HG02571 (cell line): ENCODE results near the gene DSCAM.
"Not testable (repeated sequence)": the region's sequence is repeated elsewhere in the genome, so short reads cannot be mapped to it uniquely, and the experiment has no call there.

Source experiments
- ATAC-seq: cut with Tn5 transposase; IDR thresholded peaks from one replicate; pipeline ENCODE4 v1.9.1; 2021; ENCODE audit warnings: mild to moderate bottlenecking, moderate library complexity; ENCODE audit not compliant: unreplicated experiment

Gene DSCAM, protein sequence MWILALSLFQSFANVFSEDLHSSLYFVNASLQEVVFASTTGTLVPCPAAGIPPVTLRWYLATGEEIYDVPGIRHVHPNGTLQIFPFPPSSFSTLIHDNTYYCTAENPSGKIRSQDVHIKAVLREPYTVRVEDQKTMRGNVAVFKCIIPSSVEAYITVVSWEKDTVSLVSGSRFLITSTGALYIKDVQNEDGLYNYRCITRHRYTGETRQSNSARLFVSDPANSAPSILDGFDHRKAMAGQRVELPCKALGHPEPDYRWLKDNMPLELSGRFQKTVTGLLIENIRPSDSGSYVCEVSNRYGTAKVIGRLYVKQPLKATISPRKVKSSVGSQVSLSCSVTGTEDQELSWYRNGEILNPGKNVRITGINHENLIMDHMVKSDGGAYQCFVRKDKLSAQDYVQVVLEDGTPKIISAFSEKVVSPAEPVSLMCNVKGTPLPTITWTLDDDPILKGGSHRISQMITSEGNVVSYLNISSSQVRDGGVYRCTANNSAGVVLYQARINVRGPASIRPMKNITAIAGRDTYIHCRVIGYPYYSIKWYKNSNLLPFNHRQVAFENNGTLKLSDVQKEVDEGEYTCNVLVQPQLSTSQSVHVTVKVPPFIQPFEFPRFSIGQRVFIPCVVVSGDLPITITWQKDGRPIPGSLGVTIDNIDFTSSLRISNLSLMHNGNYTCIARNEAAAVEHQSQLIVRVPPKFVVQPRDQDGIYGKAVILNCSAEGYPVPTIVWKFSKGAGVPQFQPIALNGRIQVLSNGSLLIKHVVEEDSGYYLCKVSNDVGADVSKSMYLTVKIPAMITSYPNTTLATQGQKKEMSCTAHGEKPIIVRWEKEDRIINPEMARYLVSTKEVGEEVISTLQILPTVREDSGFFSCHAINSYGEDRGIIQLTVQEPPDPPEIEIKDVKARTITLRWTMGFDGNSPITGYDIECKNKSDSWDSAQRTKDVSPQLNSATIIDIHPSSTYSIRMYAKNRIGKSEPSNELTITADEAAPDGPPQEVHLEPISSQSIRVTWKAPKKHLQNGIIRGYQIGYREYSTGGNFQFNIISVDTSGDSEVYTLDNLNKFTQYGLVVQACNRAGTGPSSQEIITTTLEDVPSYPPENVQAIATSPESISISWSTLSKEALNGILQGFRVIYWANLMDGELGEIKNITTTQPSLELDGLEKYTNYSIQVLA (N-terminal part only)

DNA sequence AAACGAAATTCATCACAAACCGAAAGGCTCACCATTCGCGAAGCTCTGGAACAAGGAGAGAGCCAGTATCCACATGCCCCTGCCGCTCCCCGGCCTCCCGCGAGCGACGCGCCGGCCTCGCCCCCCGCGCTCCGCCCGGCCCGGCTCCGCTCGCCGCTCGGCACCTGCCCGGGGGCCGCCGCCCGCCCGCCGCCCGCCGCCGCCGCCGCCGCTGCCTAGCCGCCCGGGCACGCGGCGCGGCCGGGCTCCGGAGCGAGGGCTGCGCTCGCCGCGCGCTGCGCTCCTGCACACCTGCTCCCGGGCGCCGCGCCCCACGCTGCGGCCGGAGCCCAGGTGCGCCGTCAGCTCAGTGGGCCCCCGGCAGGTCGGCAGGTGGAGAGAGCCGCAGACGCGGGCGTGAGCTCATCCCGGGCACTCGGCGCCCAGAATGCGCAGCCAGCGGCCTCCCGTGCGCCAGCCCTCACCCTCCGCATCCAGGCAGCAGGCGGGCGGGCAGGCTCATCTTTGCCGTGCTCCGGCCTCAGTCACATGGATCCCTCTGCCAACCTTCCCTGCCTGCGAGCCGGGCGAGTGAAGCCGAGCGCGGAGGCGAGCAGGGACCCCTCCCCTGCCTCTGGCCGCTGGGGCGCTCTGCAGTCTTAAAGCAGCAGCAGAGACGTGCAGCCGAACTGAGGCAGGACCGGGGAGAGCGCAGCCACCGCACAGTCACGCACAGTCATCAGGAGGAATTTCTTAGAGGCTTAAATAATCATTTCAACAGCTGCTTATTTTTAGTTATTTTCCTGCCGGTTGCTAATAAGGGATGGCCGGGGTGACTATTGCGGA lies at the start of gene DSCAM:
Gene DSCAM, minus strand, starts transcription at position 572 of the 825 bp plus-strand sequence. Its CDS starts 497 bp downstream, at position 75.
- ATAC-seq = no peak

DNA sequence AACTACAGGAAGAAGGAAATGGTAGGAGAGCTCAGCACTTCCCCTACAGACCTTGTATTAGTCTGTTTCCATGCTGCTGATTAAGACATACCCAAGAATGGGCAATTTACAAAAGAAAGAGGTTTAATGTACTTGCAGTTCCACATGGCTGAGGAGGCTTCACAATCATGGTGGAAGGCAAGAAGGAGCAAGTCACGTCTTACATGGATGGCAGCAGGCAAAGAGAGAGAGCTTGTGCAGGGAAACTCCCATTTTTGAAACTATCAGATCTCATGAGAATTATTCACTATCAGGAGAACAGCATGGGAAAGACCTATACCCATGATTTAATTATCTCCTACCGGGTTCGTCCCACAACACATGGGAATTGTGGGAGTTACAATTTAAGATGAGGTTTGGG lies 48.7 kb upstream of the DSCAM start:
- not testable (repeated sequence) for ATAC-seq

DNA sequence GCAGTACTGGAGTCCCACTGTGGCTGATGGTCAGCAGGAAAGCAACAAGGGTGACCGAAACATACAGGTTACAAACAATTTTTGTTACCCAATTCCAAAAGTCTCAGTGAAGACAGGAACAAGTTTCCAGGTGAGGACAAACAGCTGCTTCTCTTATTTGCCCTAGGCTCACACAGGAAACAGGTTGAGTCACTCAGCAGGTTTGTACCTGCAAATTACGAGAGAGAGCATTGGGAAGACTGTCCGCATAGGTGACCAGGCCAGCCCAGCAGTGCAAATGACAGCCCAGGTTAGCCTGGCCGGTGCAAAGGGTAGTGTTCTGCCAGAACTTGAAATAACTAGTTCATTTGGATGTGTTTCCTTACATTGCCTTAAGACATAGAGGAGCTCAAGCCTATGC lies 40.0 kb upstream of the DSCAM start:
- no peak for ATAC-seq

DNA sequence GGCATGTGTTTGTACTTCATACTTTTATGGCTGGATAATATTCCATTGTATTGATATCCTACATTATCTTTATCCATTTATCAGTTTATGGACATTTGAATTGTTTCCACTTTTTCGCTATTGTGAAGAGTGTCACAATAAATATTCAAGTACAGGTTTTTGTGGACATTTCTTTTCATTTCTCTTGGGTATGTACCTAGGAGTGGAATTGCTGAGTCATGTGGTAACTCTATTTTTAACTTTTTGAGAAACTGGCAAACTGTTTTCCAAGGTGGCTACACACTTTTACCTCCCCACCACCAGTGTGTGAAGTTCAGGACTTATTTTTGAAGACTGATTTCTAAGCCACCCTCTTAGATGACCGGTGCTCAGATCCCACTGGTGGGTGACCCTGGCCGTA lies 39.0 kb upstream of the DSCAM start:
- no peak for ATAC-seq

DNA sequence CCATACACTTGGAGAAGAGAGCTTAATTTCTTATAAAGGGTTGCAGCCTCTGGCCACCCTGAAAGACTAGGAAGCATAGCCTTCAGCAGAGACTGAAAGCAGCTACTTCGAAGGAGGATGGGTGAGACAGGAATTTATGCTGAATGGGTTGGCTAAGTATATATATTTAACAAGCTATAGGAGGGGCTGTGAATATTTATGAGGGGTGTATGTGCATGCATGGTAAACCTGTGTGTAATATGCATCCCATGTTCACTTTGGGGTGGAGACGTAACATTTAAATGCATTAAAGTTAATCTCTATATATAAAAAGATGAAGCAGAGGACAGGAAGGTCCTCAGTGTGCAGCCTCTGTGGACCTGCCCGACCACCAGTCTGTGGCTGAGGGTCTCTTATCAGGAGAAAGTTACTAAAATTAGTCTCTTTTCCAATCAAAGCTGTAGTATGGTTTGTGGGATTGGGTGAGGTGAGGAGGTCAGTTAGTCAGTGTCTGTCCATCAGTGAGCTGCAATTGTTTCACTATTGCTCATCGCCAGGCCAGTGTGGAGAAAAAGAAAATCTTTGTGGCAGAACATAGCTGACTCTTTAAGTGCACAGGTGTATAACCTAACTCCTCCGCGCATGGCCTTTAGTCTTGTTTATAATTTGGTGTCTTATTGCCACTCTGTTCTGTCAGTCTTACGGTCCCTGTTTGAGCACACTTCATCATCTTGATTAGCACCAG lies 35.4 kb upstream of the DSCAM start:
- ATAC-seq = no peak

DNA sequence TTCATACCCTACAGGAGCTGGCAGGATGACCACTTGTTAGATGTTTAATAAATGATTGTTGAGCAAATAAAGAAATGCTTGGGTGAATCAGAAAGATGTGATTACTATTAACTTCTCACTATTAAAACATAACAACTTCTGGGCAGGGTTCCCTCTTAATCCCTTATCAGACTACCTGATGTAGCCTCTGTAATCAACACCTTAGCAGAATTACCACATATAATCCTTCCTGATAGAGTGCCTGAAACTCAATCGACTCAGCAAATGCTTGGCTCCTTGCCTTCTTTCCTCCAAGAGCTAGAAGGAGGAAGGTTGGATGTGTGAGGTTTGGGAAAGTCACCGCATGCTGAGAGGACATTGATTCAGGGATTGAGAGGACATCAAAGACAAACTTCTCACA lies 34.8 kb upstream of the DSCAM start:
- no peak for ATAC-seq

DNA sequence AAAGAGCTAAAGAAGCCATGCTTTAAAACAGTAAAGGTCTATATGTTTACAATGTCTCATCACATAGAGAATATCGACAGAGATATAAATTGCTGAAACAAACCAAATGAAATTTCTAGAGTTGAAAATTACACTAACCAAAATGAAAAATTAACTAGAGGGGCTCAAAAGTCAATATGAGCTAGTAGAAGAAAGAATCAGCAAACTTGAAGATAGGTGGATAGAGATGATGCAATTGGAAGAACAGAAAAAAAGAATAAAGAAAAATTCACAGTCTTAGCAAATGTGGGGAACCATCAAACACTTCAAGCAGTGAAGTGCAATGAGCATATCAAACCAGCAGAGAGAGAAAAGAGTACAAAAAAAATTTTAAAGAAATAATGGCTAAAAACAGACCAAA lies 24.1 kb upstream of the DSCAM start:
- ATAC-seq = no peak

DNA sequence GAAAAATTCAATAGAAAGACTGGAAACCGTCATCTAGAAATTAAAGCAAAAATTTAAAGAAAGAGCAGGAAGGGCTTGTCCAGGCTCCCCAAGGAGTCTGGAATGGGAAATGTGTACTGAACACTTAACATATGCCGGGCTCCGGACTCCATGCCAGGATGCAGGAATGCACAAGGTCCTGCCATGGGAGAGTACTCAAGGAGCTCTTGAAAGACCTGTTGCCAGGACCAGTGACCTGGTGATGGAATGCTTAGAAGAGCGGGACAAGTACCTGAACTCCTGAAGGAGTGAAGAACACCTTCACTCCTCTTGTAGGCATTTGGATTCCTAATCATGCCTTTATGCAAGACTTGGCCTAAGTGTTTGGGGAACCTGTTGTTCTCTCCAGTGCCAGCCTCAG lies 16.9 kb upstream of the DSCAM start:
- no peak for ATAC-seq

DNA sequence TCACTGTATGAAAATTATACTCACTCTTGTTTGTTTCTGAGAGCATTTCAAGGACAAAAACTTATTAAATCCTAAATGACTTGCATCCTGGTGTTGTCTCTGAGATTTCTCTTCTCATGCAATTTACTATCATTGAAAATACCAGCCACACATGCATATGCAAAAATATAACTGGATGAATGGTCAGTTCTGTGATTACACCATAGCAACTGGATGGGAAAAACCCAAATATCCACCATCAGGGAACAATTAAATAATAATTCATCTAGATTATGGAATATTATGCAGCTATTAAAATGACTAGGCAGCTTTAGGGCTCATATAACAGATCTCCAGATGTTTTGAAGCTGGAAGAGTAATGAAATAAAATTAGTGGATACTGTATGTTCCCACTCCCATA lies 11.6 kb upstream of the DSCAM start:
- no peak for ATAC-seq

DNA sequence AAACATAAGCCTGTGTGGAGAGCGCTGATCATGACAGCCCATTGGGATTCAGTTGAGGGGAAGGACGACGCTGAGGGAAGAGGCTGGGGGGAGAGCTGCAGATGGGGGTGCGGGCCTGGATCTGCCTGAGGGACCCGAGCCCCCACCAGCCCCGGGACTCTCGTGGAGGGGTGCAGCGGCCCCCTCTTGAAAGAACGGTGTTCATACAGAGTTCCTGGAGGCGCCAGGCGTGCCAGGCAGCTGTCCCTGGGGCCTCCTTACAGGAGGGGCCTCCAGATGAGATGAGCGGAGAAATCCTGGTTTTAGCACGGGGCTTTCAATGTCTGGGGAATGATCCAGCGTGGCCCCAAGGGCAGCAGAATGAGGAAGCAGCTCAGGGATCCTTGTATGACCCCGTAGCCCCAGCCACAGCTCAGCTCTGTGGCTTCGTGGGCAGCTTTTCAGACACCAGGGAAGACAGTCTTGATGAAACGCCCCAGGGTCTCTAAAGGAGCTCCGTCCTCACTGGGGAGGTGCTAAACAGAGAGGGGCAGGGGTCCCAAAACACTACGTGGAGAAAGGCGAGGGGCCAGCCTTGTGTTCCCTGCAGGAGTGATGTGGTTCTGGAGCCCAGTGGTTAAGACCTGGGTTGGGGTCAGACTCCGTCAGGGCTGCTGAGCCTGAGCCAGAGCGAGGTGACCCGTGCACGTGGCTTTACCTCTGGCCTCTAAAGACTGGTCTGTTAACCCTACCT lies 7.2 kb upstream of the DSCAM start:
- no peak for ATAC-seq

DNA sequence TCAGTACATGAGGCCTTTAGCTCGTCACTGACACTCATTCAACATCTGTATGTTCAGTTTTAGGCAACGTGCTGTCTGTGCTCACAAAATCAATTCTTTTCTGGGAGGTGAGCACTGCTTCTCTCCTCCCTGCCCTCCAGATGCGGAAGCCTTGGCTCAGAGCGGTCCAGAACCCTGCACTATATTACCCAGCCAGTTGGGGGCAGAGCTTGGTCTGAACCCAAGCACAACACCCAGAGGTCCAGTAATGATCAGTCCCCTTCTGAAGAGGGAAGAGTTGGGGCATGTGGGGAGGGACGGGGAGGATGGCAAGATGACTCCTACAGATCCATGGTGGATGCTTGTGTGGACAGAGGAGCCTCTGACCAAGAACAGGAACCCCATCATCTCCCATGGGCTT lies 5.6 kb upstream of the DSCAM start:
- ATAC-seq = no peak

DNA sequence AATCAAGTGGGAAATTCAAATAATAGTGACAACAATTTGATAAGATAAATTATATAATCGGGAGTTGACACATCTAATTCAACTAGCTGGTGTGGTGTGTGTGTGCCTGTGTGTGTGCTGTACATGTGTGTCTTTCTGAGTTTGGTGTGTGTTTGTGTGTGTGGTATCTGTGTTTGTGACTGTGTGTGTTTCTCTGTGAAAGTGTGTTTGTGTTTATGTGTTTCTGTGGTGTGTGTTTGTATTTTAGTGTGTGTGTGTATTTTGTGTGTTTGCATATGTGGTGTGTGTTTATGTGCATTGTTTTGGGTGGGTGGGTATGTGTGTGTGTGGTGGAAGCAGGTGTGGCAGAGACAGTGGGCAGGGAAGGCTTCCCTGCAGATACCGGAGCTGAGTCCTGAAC lies 4.8 kb upstream of the DSCAM start:
- no peak for ATAC-seq

DNA sequence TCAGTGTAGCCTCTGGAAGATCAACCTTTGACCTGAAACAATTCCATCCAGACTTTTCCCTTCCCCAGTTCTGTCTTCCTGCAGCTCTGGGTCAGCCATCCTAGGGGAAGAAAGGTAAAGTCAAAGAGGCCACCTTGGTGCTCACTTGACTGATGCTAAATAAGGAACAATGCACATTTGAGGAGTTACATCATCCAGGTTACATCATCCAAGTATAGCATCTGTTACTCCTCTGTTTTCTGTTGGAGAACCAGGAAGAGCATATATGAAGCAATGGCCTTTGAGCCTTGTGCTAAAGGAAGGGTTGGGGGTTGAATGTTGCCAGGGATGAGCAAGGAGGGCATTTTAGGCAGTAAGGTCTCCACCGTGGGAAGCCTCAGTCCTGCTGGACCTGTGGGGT lies 3.1 kb upstream of the DSCAM start:
- ATAC-seq = no peak

DNA sequence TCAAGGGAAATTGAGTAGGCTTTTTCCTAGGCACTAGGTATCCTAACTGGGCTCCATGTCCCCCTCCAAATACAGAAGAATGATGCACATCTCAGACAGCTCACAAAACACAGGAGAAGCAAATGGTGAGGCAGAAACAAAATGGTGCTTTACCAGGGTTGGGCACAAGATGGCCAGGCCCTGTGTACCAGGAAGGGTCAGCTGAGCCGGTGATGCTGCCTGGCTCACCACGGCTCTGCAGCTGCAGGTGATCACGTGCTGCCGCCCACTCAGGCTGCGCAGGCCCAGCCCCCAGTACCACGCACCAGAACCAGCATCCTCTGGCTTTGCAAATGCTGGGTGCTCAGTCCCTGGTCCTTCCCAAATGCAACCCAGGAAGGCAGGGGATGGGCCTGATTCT lies 993 bp upstream of the DSCAM start:
- ATAC-seq = no peak

DNA sequence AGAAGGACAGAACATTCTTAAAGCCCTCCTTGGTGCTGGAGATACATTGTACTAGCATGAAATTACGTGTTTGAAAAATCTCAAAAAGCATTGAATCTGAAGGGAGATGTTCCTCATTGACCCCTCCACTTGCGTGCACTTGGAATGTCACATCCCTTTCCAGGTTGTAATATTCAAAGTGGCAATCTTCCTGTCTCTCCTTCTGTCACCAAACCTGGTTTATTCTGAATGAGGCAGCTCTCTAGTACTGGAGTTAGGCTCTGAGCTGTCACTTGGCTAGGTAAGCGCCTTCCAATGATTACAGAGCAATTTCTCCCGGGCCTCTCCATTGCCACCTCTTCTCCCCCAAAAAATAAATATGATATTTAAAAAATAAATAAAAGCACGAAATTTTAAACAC lies 855 bp downstream of the DSCAM start:
- ATAC-seq = no peak

DNA sequence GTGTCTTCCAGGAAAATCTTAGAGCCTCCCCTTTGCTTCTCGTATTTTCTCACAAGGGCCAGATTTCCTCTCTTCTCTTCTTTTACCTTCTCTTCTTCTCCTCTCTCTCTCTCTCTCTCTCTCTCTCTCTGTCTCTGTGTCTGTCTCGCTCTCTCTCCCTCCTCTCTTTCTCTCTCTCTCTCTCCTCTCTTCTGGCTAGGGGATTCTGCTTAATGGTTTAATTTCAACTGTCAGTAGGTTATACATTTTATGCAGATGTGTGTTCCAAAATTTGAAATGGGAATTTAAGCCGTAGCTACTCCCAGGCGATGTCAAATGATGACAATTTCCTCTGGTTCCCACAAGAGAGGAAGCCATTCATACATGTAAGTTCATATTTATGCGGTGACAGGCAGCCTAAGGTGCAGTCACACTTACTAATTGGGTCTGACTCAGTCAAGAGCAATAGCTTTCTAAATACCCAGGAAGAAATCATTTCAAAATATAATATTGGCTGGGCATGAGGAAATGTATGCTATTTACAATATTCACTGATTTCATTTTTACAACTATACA lies 1.4 kb downstream of the DSCAM start:
- ATAC-seq = no peak

DNA sequence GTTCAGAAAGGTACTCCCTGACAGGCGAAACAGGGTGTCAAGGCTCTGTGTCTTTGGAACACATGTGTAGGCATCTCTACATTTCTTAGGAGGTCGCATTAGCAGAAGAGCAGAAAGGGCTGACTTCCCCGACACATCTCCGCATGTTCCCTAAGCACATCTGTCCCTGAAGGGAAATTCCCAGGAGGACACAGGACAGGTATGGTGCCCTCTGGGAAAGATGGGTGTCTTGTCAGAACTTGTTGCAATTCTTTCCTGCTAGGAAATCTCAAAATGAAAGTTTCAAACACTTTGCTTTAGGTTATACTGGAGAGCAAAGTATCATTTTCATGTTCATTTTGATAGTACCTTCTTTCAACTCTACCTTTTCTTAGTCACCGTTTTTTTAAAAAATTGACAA lies 2.0 kb downstream of the DSCAM start:
- no peak for ATAC-seq

DNA sequence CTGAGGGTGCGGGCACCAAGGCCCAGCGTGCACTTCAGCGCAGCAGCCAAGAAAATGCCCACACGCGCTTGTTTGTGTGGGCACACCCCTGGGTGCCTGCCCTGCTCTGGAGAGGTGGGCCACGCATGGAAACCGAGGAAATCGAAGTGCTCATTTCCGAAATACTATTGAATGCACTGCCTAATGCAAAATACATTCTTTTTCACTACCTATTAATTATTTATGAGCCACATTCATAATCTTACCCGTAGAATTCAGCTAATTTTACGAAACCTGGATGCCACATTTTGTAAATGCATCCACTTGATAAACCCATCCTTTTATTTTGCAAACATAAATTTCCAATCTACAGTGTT lies 4.8 kb downstream of the DSCAM start:
- no peak for ATAC-seq

DNA sequence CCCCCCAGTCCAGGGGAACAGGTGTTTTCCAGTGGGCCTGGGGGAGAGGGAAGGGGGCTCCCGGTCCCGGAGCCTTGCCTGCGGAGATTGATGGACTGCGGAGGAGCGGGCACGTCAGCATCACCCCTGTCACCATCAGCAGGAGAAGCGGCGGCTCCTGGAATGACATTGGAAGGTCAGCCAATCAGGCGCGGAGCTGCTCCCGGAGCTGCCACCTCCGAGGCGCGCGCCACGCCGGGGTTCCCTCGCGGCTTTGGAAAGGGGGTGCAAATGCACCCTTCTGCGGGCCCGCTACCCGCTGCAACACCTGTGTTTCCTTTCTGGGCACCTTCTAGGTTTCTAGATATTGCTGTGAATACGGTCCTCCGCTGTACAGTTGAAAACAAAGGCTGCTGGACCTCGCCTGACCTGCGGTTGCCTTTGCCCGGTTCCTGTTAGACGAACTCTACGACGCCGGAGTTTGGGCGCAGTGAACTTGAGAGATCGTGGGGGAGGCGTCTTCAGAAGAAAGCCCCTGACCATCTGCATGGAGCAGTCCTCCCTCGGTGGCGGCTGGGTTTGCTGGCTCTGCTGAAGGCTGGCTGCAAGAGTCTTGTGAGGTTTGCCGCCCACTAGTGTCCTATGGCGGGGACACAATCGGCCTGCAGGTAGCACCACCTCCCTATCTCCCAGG lies 5.3 kb downstream of the DSCAM start:
- ATAC-seq = no peak
